WTC11 (cell line): ENCODE measurements around the gene USP27X. TPM values are rescaled to one million over a fixed set of nuclear protein-coding genes. Genes with fewer than 3 reads are reported as not detected.

ENCODE experiments used
- ATAC-seq: fragments of 200-7000 bp; cut with Tn5 transposase; 2 replicates; pipeline ENCODE4 v1.10.0; 2021; ENCODE audit warnings: mild to moderate bottlenecking, moderate library complexity
- CTCF ChIA-PET: fragments of 300-600 bp; sonication (Branson Sonifier 250); formaldehyde crosslinking; loops from one replicate; lab custom pipeline; 2021; ENCODE audit warnings: antibody characterized with exemption; lab: Charles Lee
- POLR2A ChIA-PET: fragments of 350-600 bp; sonication (Branson Sonifier 250); formaldehyde crosslinking; loops from one replicate; lab custom pipeline; 2021; ENCODE audit warnings: antibody characterized with exemption; lab: Charles Lee
- DNase-seq: peaks from one replicate; pipeline ENCODE4 v3.0.0; 2021; ENCODE audit warnings: low spot score
- H3K27ac Mint-ChIP-seq: 2 replicates; pipeline ENCODE4 v1.8.0; 2021; ENCODE audit warnings: mixed read lengths
- H3K27me3 Mint-ChIP-seq: 2 replicates; pipeline ENCODE4 v1.8.0; 2021; ENCODE audit warnings: low read depth, mild to moderate bottlenecking, moderate library complexity, mixed read lengths
- H3K36me3 Mint-ChIP-seq: 2 replicates; pipeline ENCODE4 v1.8.0; 2021; ENCODE audit warnings: mixed read lengths
- H3K4me1 Mint-ChIP-seq: 2 replicates; pipeline ENCODE4 v1.8.0; 2022; ENCODE audit warnings: mixed read lengths
- H3K4me3 Mint-ChIP-seq: 2 replicates; pipeline ENCODE4 v1.8.0; 2021; ENCODE audit warnings: mild to moderate bottlenecking, moderate library complexity, mixed read lengths
- H3K9me3 Mint-ChIP-seq: 2 replicates; pipeline ENCODE4 v1.8.0; 2021; ENCODE audit warnings: mixed read lengths
- ATF3 ChIP-seq: sonication (generic); formaldehyde crosslinking; conservative IDR thresholded peaks from 2 replicates; pipeline ENCODE4 v1.8.1; 2022; ENCODE audit warnings: mild to moderate bottlenecking, missing genetic modification reagents
- CREM ChIP-seq: sonication (generic); formaldehyde crosslinking; IDR thresholded peaks from 2 replicates; pipeline ENCODE4 v1.8.1; 2022; ENCODE audit warnings: mild to moderate bottlenecking, missing genetic modification reagents, moderate library complexity
- E2F4 ChIP-seq: sonication (generic); formaldehyde crosslinking; IDR thresholded peaks from 2 replicates; pipeline ENCODE4 v1.8.1; 2022; ENCODE audit warnings: low read depth, mild to moderate bottlenecking, moderate library complexity, missing genetic modification reagents, borderline replicate concordance
- GTF2I ChIP-seq: fragments of 250-450 bp; sonication (Bioruptor Pico); conservative IDR thresholded peaks from 2 replicates; pipeline ENCODE4 v1.4.0; 2021; ENCODE audit warnings: mild to moderate bottlenecking
- HMGA2 ChIP-seq: fragments of 250-450 bp; sonication (Bioruptor Pico); IDR thresholded peaks from 2 replicates; pipeline ENCODE4 v1.4.0; 2021; ENCODE audit warnings: mild to moderate bottlenecking, moderate library complexity
- IRF1 ChIP-seq: sonication (generic); formaldehyde crosslinking; IDR thresholded peaks from 2 replicates; pipeline ENCODE4 v1.8.0; 2023; ENCODE audit warnings: missing genetic modification reagents
- IRF2 ChIP-seq: sonication (generic); formaldehyde crosslinking; IDR thresholded peaks from 2 replicates; pipeline ENCODE4 v1.8.0; 2022; ENCODE audit warnings: low read depth, missing genetic modification reagents, borderline replicate concordance
- KAT7 ChIP-seq: sonication (generic); formaldehyde crosslinking; IDR thresholded peaks from 2 replicates; pipeline ENCODE4 v1.8.1; 2023; ENCODE audit warnings: missing genetic modification reagents, mild to moderate bottlenecking, borderline replicate concordance
- NR1H2 ChIP-seq: sonication (generic); formaldehyde crosslinking; IDR thresholded peaks from 2 replicates; pipeline ENCODE4 v1.9.0; 2021; ENCODE audit warnings: mild to moderate bottlenecking, moderate library complexity, missing genetic modification reagents
- PREB ChIP-seq: sonication (generic); formaldehyde crosslinking; IDR thresholded peaks from 2 replicates; pipeline ENCODE4 v1.8.1; 2022; ENCODE audit warnings: mild to moderate bottlenecking, missing genetic modification reagents, moderate library complexity, borderline replicate concordance
- SMAD4 ChIP-seq: sonication (generic); formaldehyde crosslinking; IDR thresholded peaks from 2 replicates; pipeline ENCODE4 v1.8.0; 2022; ENCODE audit warnings: mild to moderate bottlenecking, missing genetic modification reagents
- USF1 ChIP-seq: sonication (generic); formaldehyde crosslinking; IDR thresholded peaks from 2 replicates; pipeline ENCODE4 v1.8.0; 2022; ENCODE audit warnings: mild to moderate bottlenecking, missing genetic modification reagents
- ZBTB21 ChIP-seq: sonication (generic); formaldehyde crosslinking; IDR thresholded peaks from 2 replicates; pipeline ENCODE4 v1.8.1; 2023; ENCODE audit warnings: mild to moderate bottlenecking, missing genetic modification reagents, borderline replicate concordance
- ZNF121 ChIP-seq: sonication (generic); formaldehyde crosslinking; IDR thresholded peaks from 2 replicates; pipeline ENCODE4 v1.8.0; 2023; ENCODE audit warnings: missing genetic modification reagents
- ZNF232 ChIP-seq: sonication (generic); formaldehyde crosslinking; IDR thresholded peaks from 2 replicates; pipeline ENCODE4 v1.8.0; 2022; ENCODE audit warnings: mild to moderate bottlenecking, missing genetic modification reagents
- ZNF423 ChIP-seq: fragments of 250-450 bp; sonication (Bioruptor Pico); IDR thresholded peaks from 2 replicates; pipeline ENCODE4 v2.1.2; 2022; ENCODE audit warnings: mild to moderate bottlenecking, moderate library complexity
- ZNF425 ChIP-seq: fragments of 250-450 bp; sonication (Bioruptor Pico); conservative IDR thresholded peaks from 2 replicates; pipeline ENCODE4 v1.9.0; 2021; ENCODE audit warnings: mild to moderate bottlenecking
- total RNA-seq: library from RNA; stranded (reverse); gene quantifications from 3 replicates; pipeline ENCODE4 v1.2.3, GENCODE V29; 2021
- TF ChIP-seq, protein P1 (sequence below): fragments of 250-450 bp; sonication (Bioruptor Pico); IDR thresholded peaks from 2 replicates; pipeline ENCODE4 v1.9.0; 2021; ENCODE audit warnings: mild to moderate bottlenecking, borderline replicate concordance

USP27X gene
- total RNA-seq, 1 experiment from 2014 or later = 5.1 TPM

GRCh38 chrX:49848275-49848674, 31.0 kb upstream of the USP27X start:
- no peaks in the 10 kb centered on the region for H3K27me3 Mint-ChIP-seq
- ChIA-PET POLR2A (no interaction called here), CTCF (no interaction called here)
- ATAC-seq = no peak
- H3K36me3 Mint-ChIP-seq = no peaks in the 10 kb centered on the region
- H3K4me3 Mint-ChIP-seq = no peak overlapping the region
- no peaks in the 10 kb centered on the region for H3K9me3 Mint-ChIP-seq
- no peak for DNase-seq
- TF ChIP-seq SMAD4 (CRISPR knock-in tag) (no peak), ZBTB21 (CRISPR knock-in tag) (no peak), ATF3 (CRISPR knock-in tag) (no peak), ZNF232 (CRISPR knock-in tag) (no peak), KAT7 (CRISPR knock-in tag) (no peak), IRF2 (CRISPR knock-in tag) (no peak), E2F4 (CRISPR knock-in tag) (no peak), ZNF423 (CRISPR knock-in tag) (no peak), ZNF425 (no peak), IRF1 (no peak), ZNF121 (CRISPR knock-in tag) (no peak), CREM (no peak), HMGA2 (CRISPR knock-in tag) (no peak), PREB (no peak), USF1 (no peak), GTF2I (CRISPR knock-in tag) (no peak), NR1H2 (CRISPR knock-in tag) (no peak)
- TF ChIP-seq, protein P1, sequence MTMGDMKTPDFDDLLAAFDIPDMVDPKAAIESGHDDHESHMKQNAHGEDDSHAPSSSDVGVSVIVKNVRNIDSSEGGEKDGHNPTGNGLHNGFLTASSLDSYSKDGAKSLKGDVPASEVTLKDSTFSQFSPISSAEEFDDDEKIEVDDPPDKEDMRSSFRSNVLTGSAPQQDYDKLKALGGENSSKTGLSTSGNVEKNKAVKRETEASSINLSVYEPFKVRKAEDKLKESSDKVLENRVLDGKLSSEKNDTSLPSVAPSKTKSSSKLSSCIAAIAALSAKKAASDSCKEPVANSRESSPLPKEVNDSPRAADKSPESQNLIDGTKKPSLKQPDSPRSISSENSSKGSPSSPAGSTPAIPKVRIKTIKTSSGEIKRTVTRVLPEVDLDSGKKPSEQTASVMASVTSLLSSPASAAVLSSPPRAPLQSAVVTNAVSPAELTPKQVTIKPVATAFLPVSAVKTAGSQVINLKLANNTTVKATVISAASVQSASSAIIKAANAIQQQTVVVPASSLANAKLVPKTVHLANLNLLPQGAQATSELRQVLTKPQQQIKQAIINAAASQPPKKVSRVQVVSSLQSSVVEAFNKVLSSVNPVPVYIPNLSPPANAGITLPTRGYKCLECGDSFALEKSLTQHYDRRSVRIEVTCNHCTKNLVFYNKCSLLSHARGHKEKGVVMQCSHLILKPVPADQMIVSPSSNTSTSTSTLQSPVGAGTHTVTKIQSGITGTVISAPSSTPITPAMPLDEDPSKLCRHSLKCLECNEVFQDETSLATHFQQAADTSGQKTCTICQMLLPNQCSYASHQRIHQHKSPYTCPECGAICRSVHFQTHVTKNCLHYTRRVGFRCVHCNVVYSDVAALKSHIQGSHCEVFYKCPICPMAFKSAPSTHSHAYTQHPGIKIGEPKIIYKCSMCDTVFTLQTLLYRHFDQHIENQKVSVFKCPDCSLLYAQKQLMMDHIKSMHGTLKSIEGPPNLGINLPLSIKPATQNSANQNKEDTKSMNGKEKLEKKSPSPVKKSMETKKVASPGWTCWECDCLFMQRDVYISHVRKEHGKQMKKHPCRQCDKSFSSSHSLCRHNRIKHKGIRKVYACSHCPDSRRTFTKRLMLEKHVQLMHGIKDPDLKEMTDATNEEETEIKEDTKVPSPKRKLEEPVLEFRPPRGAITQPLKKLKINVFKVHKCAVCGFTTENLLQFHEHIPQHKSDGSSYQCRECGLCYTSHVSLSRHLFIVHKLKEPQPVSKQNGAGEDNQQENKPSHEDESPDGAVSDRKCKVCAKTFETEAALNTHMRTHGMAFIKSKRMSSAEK (CRISPR knock-in tag) = no peak
- TF ChIP-seq, all 79 proteins: peak for 0
- Mint-ChIP-seq H3K4me1 (no peaks in the 10 kb centered on the region), H3K27ac (no peak overlapping the region)
